B cell (primary cell): ENCODE measurements around the gene UGT1A7. TPM values are rescaled to one million over a fixed set of nuclear protein-coding genes. Genes with fewer than 3 reads are reported as not detected.

Source experiments
- ATAC-seq: fragments of 200-7000 bp; cut with Tn5 transposase; one replicate; pipeline ENCODE4 v1.10.0; 2021; ENCODE audit warnings: low read depth, mild to moderate bottlenecking, moderate number of reproducible peaks, moderate library complexity
- CTCF ChIA-PET: fragments of 350-600 bp; sonication (Branson Sonifier 250); formaldehyde crosslinking; loops from one replicate; lab custom pipeline; 2021; ENCODE audit warnings: antibody characterized with exemption, inconsistent platforms; lab: Charles Lee
- POLR2A ChIA-PET: fragments of 350-600 bp; sonication (Branson Sonifier 250); formaldehyde crosslinking; loops from one replicate; lab custom pipeline; 2021; ENCODE audit warnings: antibody characterized with exemption; lab: Charles Lee
- DNase-seq: peaks from one replicate; pipeline ENCODE4 v3.0.0; 2013
- H2AFZ ChIP-seq: 2 replicates; pipeline ENCODE4 v1.6.1; 2012; ENCODE audit warnings: mild to moderate bottlenecking, low read depth, low read length; ENCODE audit not compliant: insufficient read depth, poor library complexity, severe bottlenecking
- H3K27ac ChIP-seq, 2 donors: 1 replicate in 1 of 2; 2 replicates in 1 of 2; pipeline ENCODE4 v1.5.1; 2012 to 2013; ENCODE audit warnings: low read length in 2 of 2, mild to moderate bottlenecking in 2 of 2, moderate library complexity in 1 of 2
- H3K27me3 ChIP-seq, 4 experiments: fragments of 200-600 bp in 1 of 4; sonication (generic) in 1 of 4; replicated peaks in 1 of 4; 1 replicate in 2 of 4; 2 replicates in 2 of 4; pipeline versions ENCODE4 v1.6.1 to v1.7.0; 2013 to 2016; ENCODE audit warnings: low read length in 3 of 4, mild to moderate bottlenecking in 2 of 4, mixed read lengths in 1 of 4, moderate library complexity in 1 of 4; ENCODE audit not compliant: insufficient read depth in 4 of 4, control insufficient read depth in 3 of 4; ENCODE audit errors: control extremely low read depth in 1 of 4
- H3K36me3 ChIP-seq, 2 experiments: replicated peaks in 1 of 2; 1 replicate in 1 of 2; 2 replicates in 1 of 2; pipeline versions ENCODE4 v1.6.1 to v1.7.1; 2013; ENCODE audit warnings: low read length in 1 of 2; ENCODE audit not compliant: insufficient read depth in 2 of 2, control insufficient read depth in 1 of 2; ENCODE audit errors: control extremely low read depth in 1 of 2, extremely low read depth in 1 of 2
- H3K4me1 ChIP-seq, 2 donors: fragments of 200-600 bp in 1 of 2; sonication (generic) in 1 of 2; 1 replicate in 1 of 2; 2 replicates in 1 of 2; pipeline versions ENCODE4 v1.5.1 to v1.6.1; 2013 to 2017; ENCODE audit warnings: low read length in 2 of 2; ENCODE audit not compliant: control insufficient read depth in 2 of 2, insufficient read depth in 2 of 2
- H3K4me2 ChIP-seq: replicated peaks from 2 replicates; pipeline ENCODE3; 2012; ENCODE audit warnings: mild to moderate bottlenecking, low read depth, low read length; ENCODE audit not compliant: poor library complexity, severe bottlenecking
- H3K4me3 ChIP-seq, 5 experiments: fragments of 200-600 bp in 1 of 5; sonication (generic) in 1 of 5; 1 replicate in 3 of 5; 2 replicates in 2 of 5; pipeline versions ENCODE4 v1.5.1 to v1.7.0; 2011 to 2016; ENCODE audit warnings: low read length in 4 of 5, mild to moderate bottlenecking in 4 of 5, low read depth in 2 of 5, control low read depth in 1 of 5, moderate library complexity in 1 of 5; ENCODE audit not compliant: insufficient read depth in 1 of 5; ENCODE audit errors: control extremely low read depth in 1 of 5, extremely low read depth in 1 of 5
- H3K79me2 ChIP-seq: fragments of 200-600 bp; sonication (generic); one replicate; pipeline ENCODE4 v1.6.0; 2016; ENCODE audit warnings: low read length; ENCODE audit not compliant: control insufficient read depth, insufficient read depth
- H3K9ac ChIP-seq: fragments of 200-600 bp; sonication (generic); 2 replicates; pipeline ENCODE4 v1.6.1; 2017; ENCODE audit warnings: mild to moderate bottlenecking, low read length, moderate library complexity
- H3K9me3 ChIP-seq, 3 donors: one replicate each; pipeline versions ENCODE4 v1.6.1 to v1.7.1; 2013; ENCODE audit warnings: low read length in 2 of 3; ENCODE audit not compliant: control insufficient read depth in 2 of 3, insufficient read depth in 1 of 3; ENCODE audit errors: control extremely low read depth in 1 of 3
- H4K20me1 ChIP-seq: 2 replicates; pipeline ENCODE4 v1.6.0; 2012; ENCODE audit warnings: mild to moderate bottlenecking, low read length; ENCODE audit not compliant: insufficient read depth, control insufficient read depth, poor library complexity, severe bottlenecking
- H3K27ac Mint-ChIP-seq: one replicate; pipeline ENCODE4 v1.8.0; 2021; ENCODE audit warnings: mixed read lengths
- H3K27me3 Mint-ChIP-seq: one replicate; pipeline ENCODE4 v1.8.0; 2021; ENCODE audit warnings: mixed read lengths
- H3K4me1 Mint-ChIP-seq: one replicate; pipeline ENCODE4 v1.8.0; 2021; ENCODE audit warnings: mixed read lengths
- H3K4me3 Mint-ChIP-seq: one replicate; pipeline ENCODE4 v1.8.0; 2021; ENCODE audit warnings: mixed read lengths
- H3K9me3 Mint-ChIP-seq: one replicate; pipeline ENCODE4 v1.8.0; 2022; ENCODE audit warnings: mixed read lengths; ENCODE audit not compliant: insufficient read depth
- EZH2 ChIP-seq: IDR thresholded peaks from 2 replicates; pipeline ENCODE4 v1.6.1; 2012; ENCODE audit warnings: borderline replicate concordance, low read depth, mild to moderate bottlenecking, moderate library complexity, low read length; ENCODE audit not compliant: insufficient read depth, poor library complexity, severe bottlenecking
- WGBS: methylation state at CpG from one replicate; pipeline ENCODE4 v1.1.5; 2013; ENCODE audit warnings: missing lambda C conversion rate; ENCODE audit not compliant: insufficient coverage; 5-methylcytosine and 5-hydroxymethylcytosine counted together
- intact Hi-C: fragments of 100-400 bp; cut with micrococcal nuclease; formaldehyde crosslinking; loops from one replicate; pipeline ENCODE4 v1.10.0; 2022
- polyA plus RNA-seq: library from polyadenylated mRNA; depleted of rRNA; stranded (reverse); fragments of >200 nt; gene quantifications from 2 replicates; pipeline ENCODE4 v1.2.3, GENCODE V29; 2012
- total RNA-seq, 2 donors: library from RNA; stranded (reverse); fragments of 120-200 nt in 1 of 2; gene quantifications; 1 replicate in 1 of 2; 2 replicates in 1 of 2; pipeline versions ENCODE4 v1.2.3 to v1.2.4, GENCODE V29; 2013 to 2022
- TF ChIP-seq, protein P1 (sequence below): fragments of 200-600 bp; IDR thresholded peaks from one replicate; pipeline ENCODE4 v1.8.0; 2022; ENCODE audit warnings: antibody characterized with exemption, mild to moderate bottlenecking

The UGT1A7 gene
- total and polyA plus RNA-seq, 2 donors (not counting 1 experiment from before 2014, with no cell fraction given) = not detected

DNA sequence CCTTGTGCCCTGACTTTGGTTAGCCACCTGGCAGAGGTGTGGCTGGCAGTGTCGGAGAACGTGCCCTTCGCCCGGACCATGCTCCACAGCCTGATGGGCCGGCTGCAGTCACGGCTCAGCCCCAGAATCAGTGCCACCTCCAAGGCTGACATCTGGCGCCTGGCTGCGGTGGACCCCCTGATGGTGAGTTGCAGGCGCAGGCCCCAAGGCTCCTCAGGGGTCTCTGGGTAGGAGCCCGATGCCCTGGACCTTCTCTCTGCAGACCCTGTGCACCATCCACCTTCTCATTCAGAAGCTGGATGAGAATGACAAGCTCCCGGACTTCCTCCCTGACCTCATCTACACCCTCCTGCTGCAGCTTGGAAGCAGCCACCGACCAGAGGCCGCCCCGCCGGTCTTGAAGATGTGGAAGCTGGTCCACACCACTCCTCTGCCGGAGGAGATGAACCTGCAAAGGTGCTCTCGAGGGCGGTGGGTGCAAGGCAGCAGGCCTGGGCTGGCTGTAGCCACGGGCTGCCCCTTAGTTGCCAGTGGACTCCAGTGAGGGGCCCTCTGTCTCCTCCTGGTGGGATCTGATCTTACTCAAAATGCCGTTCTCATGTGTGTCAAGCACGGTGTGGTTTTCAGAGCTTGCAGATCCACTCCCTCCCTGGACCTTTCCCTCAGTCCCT, 140.5 kb downstream of the UGT1A7 start:
- H3K36me3 ChIP-seq = no peaks in the 10 kb centered on the region
- ATAC-seq = no peak
- H3K4me2 ChIP-seq = no peak overlapping the region
- POLR2A ChIA-PET = no interaction called here
- intact Hi-C loops = no loop called here
- WGBS = 92% methylated on average over 21 of the region's 21 CpGs
- no peaks in the 10 kb centered on the region for H3K9me3 ChIP-seq
- H4K20me1 ChIP-seq = no peaks in the 10 kb centered on the region
- H3K27ac ChIP-seq = no peak overlapping the region
- no peak overlapping the region for H3K9ac ChIP-seq
- no peak for TF ChIP-seq EZH2
- TF ChIP-seq, protein P1, sequence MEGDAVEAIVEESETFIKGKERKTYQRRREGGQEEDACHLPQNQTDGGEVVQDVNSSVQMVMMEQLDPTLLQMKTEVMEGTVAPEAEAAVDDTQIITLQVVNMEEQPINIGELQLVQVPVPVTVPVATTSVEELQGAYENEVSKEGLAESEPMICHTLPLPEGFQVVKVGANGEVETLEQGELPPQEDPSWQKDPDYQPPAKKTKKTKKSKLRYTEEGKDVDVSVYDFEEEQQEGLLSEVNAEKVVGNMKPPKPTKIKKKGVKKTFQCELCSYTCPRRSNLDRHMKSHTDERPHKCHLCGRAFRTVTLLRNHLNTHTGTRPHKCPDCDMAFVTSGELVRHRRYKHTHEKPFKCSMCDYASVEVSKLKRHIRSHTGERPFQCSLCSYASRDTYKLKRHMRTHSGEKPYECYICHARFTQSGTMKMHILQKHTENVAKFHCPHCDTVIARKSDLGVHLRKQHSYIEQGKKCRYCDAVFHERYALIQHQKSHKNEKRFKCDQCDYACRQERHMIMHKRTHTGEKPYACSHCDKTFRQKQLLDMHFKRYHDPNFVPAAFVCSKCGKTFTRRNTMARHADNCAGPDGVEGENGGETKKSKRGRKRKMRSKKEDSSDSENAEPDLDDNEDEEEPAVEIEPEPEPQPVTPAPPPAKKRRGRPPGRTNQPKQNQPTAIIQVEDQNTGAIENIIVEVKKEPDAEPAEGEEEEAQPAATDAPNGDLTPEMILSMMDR = no peak
- H3K27me3 Mint-ChIP-seq = peaks cover 9% of the 10 kb centered on the region
- DNase-seq = no peak
- no peak overlapping the region for H3K4me3 Mint-ChIP-seq
- no peak overlapping the region for H3K4me3 ChIP-seq
- no peaks in the 10 kb centered on the region for H3K27me3 ChIP-seq
- CTCF ChIA-PET = no interaction called here
- H3K9me3 Mint-ChIP-seq = peaks cover 1% of the 10 kb centered on the region
- no peaks in the 10 kb centered on the region for H3K79me2 ChIP-seq
- H3K4me1 ChIP-seq = no peaks in the 10 kb centered on the region
- no peaks in the 10 kb centered on the region for H3K4me1 Mint-ChIP-seq
- H3K27ac Mint-ChIP-seq = no peak overlapping the region
- no peak overlapping the region for H2AFZ ChIP-seq

Other genes starting within 250 kb of the UGT1A7 start
- 37.0 and 42.6 TPM in 2 replicates for gene USP40, start 115.1 kb upstream of the UGT1A7 start, total RNA-seq
- gene USP40, start 115.1 kb upstream of the UGT1A7 start, polyA plus RNA-seq = 19.8 and 21.0 TPM in 2 replicates
- gene UGT1A8, start 64.3 kb upstream of the UGT1A7 start, total RNA-seq = not detected in 2 replicates
- gene UGT1A8, start 64.3 kb upstream of the UGT1A7 start, polyA plus RNA-seq = not detected in 2 replicates
- gene UGT1A10, start 45.5 kb upstream of the UGT1A7 start, total RNA-seq = not detected in 2 replicates
- not detected in 2 replicates for gene UGT1A10, start 45.5 kb upstream of the UGT1A7 start, polyA plus RNA-seq
- gene UGT1A9, start 10.0 kb upstream of the UGT1A7 start, total RNA-seq = not detected in 2 replicates
- not detected in 2 replicates for gene UGT1A9, start 10.0 kb upstream of the UGT1A7 start, polyA plus RNA-seq
- not detected in 2 replicates for gene UGT1A6, start 11.0 kb downstream of the UGT1A7 start, total RNA-seq
- not detected in 2 replicates for gene UGT1A6, start 11.0 kb downstream of the UGT1A7 start, polyA plus RNA-seq
- not detected in 2 replicates for gene UGT1A5, start 31.0 kb downstream of the UGT1A7 start, total RNA-seq
- gene UGT1A5, start 31.0 kb downstream of the UGT1A7 start, polyA plus RNA-seq = not detected in 2 replicates
- not detected in 2 replicates for gene UGT1A4, start 36.8 kb downstream of the UGT1A7 start, total RNA-seq
- gene UGT1A4, start 36.8 kb downstream of the UGT1A7 start, polyA plus RNA-seq = not detected in 2 replicates
- gene UGT1A3, start 47.1 kb downstream of the UGT1A7 start, total RNA-seq = not detected in 2 replicates
- gene UGT1A3, start 47.1 kb downstream of the UGT1A7 start, polyA plus RNA-seq = not detected in 2 replicates
- gene UGT1A1, start 78.4 kb downstream of the UGT1A7 start, total RNA-seq = not detected in 2 replicates
- gene UGT1A1, start 78.4 kb downstream of the UGT1A7 start, polyA plus RNA-seq = not detected in 2 replicates
- not detected in 2 replicates for gene MROH2A, start 96.4 kb downstream of the UGT1A7 start, total RNA-seq
- not detected in 2 replicates for gene MROH2A, start 96.4 kb downstream of the UGT1A7 start, polyA plus RNA-seq
- gene HJURP, start 172.6 kb downstream of the UGT1A7 start, total RNA-seq = 0.42 and 0.73 TPM in 2 replicates
- 0.65 and 0.73 TPM in 2 replicates for gene HJURP, start 172.6 kb downstream of the UGT1A7 start, polyA plus RNA-seq
- gene TRPM8, start 235.5 kb downstream of the UGT1A7 start, total RNA-seq = not detected in 2 replicates
- not detected in 2 replicates for gene TRPM8, start 235.5 kb downstream of the UGT1A7 start, polyA plus RNA-seq